GM18511 (cell line): ENCODE results near the gene SLC9A8.
"Not testable (repeated sequence)": the region's sequence is repeated elsewhere in the genome, so short reads cannot be mapped to it uniquely, and the experiment has no call there.

Experiments
- ATAC-seq: cut with Tn5 transposase; IDR thresholded peaks from one replicate; pipeline ENCODE4 v1.9.1; 2021; ENCODE audit warnings: mild to moderate bottlenecking, moderate library complexity; ENCODE audit not compliant: unreplicated experiment

The SLC9A8 gene

GRCh38 chr20:49850463-49851230 is 38.0 kb downstream of the SLC9A8 start:
- ATAC-seq: no peak

DNA sequence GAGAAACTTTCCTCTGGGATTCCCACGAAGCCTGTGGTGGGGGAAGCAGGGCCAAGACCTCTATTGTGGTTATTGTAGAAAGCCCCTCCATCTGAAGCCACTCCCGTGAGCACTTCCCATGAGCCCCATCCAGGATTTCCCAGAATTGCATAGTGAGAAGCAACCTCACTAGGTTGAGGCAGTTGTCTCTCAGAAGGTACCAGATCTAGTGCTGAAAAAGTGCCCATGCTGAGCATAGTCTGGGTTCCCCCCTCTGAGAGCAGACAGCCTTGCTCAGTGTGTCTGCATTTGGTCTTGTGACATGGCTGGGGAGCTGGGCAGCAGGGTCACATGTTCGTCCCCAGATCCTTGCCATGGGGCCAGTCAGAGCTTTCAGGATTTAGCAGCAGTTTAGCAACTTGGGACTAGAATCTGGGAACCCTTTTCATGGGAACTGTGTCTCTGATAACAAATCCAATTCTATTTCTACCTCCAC is 38.6 kb downstream of the SLC9A8 start:
- ATAC-seq: no peak

DNA sequence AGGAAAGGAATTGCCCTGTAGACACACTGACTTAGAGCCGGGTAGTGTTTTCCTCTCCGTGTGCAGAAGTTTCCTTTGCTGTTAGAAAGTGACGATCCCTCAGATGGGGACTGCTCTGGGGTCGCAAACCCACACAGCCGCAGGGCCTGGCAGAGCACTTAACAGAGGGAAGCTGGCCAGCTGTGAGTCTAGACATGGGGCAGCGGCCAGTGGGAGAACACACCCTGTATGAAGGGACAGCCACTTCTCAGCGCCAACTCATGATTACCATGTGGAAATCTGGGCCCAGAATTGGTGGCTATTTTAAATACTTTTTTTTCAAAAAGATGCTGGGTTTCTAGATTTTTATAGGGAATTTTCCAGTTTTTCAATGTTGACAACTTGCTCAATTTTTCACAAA is 39.4 kb downstream of the SLC9A8 start:
- no peak for ATAC-seq

GRCh38 chr20:49852522-49853080 is 40.0 kb downstream of the SLC9A8 start:
- ATAC-seq: no peak

- ATAC-seq: no peak
Measured at GRCh38 chr20:49853640-49854039, 41.0 kb downstream of the SLC9A8 start.

- no peak for ATAC-seq
Measured at GRCh38 chr20:49854190-49854875, 41.7 kb downstream of the SLC9A8 start.

- no peak for ATAC-seq
Measured at GRCh38 chr20:49856904-49857303, 44.3 kb downstream of the SLC9A8 start.

- no peak for ATAC-seq
Measured at GRCh38 chr20:49858076-49858585, 45.5 kb downstream of the SLC9A8 start.

DNA sequence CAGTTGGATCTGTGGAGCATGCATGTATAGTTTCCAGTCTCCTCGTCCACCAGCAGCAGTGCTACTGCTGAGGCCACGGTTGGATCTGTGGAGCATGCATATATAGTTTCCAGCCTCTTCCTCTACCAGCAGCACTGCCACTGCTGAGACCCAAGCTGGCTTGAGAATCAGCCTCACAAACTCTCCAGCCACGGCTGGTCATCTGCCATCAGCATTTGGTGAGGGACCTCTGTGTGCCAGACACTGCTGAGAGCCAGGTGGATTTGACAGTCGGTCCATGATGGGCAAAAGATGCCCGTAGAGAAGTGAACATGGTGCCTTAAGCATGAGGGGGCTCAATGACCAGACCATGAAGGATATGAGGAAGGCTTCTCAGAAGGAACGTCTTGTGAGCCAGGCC is 46.4 kb downstream of the SLC9A8 start:
- ATAC-seq: no peak

DNA sequence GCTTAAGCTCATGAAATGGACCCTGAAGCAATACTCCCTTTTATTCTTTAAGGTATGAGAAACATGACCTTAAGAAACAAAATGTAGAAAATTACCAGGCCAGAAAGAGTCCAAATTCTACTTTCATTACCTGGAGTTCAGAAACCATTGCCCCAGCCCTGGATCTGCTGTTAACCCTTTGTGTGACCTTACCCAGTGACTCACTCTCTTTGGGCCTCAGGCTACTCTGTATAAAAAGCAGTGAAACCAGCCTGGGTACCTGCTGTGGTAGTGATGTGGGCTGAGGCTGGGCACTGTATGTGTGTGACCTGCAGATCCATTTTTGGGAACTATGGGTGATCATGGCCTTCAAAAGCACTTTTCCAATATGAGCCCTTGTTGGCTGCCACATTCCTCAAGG is 47.2 kb downstream of the SLC9A8 start:
- no peak for ATAC-seq

GRCh38 chr20:49861232-49861631 is 48.6 kb downstream of the SLC9A8 start:
- not testable (repeated sequence) for ATAC-seq

- ATAC-seq: no peak
Measured at GRCh38 chr20:49862607-49863200, 50.1 kb downstream of the SLC9A8 start.

DNA sequence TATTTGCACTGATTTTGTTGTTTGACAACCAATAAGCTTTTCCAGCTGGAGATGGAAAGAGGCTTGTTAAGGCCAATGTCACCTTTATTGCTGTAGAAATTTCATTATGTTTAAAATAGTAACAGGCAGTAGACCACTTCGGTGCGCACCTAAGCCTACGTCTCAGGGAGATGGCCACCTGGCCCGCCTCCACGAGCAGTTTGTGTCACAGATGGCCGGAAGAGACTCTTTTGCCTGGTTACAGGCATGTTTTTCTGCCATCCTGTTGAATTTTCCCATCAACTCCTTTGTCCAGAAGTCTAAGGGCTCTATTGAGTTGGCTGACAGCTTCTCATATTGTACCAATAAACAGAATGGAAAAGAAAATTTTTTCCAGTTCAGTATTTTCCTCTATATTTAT is 51.0 kb downstream of the SLC9A8 start:
- no peak for ATAC-seq

- no peak for ATAC-seq
Measured at GRCh38 chr20:49865559-49865958, 52.9 kb downstream of the SLC9A8 start.

DNA sequence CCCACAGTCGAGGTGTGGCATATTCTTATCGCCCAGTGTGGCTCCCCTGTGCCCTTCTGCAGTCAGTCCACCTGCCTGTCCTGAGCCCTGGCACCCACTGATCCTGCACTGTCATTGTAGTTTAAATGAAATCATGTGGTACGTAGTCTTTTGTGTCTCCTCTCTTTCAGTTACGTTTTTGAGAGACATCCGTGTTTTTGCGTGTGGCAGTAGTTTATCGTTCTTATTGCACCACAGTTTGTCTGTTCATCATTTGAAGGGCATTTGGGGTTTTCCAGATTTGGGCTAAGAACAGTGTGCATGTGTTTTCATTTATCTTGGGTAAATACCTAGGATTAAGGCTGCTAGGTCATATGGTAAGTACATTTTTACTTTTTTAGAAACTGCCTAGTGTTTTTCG is 53.4 kb downstream of the SLC9A8 start:
- ATAC-seq: no peak

DNA sequence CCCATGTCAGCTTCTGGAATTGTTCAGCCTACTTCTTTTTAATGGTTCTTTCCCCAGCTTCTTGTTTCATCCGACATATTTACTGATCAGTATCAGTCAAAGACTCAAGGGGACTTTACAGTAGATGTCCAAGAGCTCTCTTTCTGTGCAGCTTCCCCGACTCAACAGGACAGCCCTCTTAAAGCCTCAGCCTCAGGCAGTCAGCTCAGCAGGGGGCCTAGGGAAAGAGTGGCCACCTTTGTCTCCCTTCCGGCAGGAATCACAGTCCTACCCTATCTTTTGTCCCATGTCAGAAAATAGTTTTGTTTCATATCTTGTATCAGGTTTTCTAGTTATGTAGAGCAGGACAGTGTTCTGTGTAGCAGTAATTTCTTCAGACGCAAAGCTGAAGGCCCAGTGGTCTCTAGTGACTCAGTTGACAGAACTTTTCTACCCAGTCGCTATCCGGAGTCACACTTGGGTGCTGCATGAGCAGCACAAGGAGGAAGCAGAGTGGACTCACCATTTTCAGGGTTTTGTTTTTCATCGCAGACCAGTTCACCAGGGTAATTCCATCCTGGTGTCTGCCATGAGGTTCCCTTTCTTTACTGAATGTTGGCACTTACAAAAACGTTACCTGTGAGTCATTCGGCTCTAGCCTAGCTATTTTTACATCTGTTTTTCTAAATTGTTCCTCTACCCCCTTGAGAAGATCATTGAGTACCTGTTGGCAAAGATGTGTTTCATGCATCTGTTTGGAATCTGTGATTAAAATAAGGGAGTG is 55.0 kb downstream of the SLC9A8 start:
- no peak for ATAC-seq

DNA sequence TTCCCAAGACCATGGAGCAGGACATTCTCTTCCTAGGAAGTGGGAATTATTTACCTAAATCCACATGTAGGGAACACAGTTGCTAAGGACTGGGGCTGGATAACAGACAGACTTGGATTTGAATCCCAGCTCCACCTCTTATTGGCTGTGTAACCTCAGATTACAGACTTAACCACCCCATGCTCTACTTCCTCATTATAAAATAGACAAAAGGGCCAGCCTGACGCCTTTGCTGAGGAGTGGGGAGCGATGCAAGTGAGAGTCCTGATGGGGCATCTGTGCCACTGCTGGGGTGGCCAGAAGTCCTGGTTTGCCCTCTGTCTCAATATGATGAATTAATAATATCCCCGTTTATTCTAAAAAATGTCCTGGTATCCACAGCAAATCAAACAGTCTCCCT is 55.9 kb downstream of the SLC9A8 start:
- no peak for ATAC-seq

DNA sequence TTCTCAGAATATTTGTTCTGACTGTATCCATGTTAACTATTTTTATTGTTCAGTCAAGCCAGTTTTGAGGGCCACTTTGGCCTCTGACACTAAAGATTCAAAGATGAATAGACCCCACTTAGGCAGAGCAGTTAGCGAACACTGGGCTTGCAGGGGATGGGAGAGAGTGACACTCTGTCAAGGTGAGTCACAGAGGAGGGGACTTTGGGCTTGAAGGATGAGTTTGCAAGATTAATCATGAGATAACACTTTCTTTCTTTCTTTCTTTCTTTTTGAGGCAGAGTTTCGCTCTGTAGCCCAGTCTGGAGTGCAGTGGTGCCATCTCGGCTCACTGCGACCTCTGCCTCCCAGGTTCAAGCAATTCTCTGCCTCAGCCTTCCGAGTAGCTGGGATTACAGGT is 56.3 kb downstream of the SLC9A8 start:
- ATAC-seq: no peak

- no peak for ATAC-seq
Measured at GRCh38 chr20:49870261-49870660, 57.6 kb downstream of the SLC9A8 start.

DNA sequence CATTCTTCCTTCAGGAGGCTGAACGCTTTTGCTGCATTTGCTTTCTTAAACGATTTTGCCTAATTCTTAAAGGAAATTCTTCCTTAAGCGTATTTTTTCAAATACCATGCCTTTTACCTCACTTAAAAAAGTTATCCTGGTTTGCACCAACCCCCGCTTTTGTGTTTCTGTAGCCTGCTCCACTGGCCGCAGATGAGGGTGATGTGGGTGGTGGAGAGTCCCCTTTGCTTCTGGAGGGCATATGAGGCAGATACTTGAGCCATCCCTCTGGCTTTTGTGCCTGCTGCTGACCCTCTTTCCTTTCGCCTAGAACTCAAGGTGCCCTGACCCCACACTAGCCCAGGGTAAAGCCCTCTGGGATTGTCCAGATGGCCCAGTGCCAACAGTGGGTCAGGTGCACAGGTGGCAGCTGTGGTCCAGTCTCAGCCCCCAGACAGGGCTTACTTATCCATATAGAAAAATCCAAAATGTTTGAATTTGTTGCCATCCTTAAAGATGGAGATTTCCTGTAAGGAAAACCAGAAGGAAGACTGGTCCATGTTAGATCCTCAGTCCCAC is 58.8 kb downstream of the SLC9A8 start:
- ATAC-seq: no peak
